Measurements from ENCODE around the gene KLF12. TPM values are rescaled to one million over a fixed set of nuclear protein-coding genes. Genes with fewer than 3 reads are reported as not detected.

The KLF12 gene
- total RNA-seq, 1 donor from 2014 or later, result 59.9 TPM

DNA sequence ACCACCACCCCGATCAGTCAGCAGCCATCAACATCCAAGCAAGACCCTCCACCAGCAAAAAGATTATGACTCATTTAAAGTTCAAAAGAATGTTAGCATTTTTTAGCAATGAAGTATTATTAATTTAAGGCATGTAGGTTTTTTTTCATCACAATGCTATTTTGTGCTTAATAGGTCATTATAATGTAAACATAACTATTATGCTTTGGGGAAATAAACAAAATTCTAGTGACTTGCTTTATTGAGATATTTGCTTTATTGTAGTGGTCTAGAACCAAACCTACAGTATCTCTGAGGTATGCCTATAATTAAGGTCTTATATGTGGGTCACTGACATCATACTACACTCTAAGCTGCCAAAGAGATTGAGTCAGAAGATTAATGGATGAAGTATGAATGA is 20.0 kb downstream of the KLF12 start:
- TF ChIP-seq, protein P1, sequence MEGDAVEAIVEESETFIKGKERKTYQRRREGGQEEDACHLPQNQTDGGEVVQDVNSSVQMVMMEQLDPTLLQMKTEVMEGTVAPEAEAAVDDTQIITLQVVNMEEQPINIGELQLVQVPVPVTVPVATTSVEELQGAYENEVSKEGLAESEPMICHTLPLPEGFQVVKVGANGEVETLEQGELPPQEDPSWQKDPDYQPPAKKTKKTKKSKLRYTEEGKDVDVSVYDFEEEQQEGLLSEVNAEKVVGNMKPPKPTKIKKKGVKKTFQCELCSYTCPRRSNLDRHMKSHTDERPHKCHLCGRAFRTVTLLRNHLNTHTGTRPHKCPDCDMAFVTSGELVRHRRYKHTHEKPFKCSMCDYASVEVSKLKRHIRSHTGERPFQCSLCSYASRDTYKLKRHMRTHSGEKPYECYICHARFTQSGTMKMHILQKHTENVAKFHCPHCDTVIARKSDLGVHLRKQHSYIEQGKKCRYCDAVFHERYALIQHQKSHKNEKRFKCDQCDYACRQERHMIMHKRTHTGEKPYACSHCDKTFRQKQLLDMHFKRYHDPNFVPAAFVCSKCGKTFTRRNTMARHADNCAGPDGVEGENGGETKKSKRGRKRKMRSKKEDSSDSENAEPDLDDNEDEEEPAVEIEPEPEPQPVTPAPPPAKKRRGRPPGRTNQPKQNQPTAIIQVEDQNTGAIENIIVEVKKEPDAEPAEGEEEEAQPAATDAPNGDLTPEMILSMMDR (IDR thresholded peaks at IDR 0.05; ENCODE audit: partially characterized antibody, unreplicated experiment), result no peak
- Mint-ChIP-seq H3K4me1 (ENCODE audit: low read depth, unreplicated experiment) (no peaks in the 10 kb centered on the region), H3K4me3 (ENCODE audit: unreplicated experiment) (no peak overlapping the region), H3K9me3 (ENCODE audit: unreplicated experiment) (peaks cover 2% of the 10 kb centered on the region), H3K27ac (ENCODE audit: unreplicated experiment) (no peak overlapping the region), H3K36me3 (ENCODE audit: unreplicated experiment) (peaks cover 10% of the 10 kb centered on the region), H3K27me3 (ENCODE audit: unreplicated experiment) (no peaks in the 10 kb centered on the region)
- no peak for DNase-seq

DNA sequence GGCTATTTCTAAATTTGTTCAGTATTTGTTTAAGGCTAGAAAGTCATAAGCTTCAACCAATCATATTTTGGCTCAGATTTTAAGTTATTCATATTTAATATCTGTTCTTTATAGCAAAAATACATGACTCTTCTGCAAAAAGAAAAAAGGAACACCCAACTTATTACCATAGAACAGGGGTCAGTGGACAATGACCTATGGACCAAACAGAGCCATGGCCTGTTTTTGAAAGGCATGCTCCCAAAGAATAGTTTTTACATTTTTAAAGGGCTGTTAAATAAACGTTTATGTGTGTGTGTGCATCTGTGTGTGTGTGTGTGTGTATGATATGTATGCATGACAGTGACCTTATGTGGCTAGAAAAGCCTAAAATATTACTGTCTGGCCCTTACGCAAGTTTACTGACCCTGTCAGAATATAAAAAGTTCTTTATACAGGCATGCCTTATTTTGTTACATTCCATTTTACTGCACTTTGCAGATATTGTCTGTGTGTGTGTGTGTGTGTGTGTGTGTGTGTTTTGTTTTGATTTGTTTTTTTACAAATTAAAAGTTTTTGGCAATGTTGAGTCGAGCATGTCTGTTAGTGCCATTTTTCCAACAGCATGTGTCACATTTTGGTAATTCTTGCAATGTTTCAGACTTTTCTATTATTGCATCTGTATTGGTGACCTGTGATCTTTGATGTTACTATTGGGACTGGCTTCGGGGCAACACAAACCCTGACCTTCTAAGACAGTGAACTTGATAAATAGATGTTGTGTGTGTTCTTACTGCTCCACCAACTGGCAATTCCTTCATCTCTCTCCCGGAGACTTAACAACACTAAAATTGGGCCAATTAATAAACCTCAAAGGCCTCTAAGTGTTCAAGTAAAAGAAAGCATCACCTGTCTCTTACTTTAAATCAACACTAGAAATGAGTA is 22.0 kb downstream of the KLF12 start:
- Mint-ChIP-seq H3K4me1 (ENCODE audit: low read depth, unreplicated experiment) (no peaks in the 10 kb centered on the region), H3K4me3 (ENCODE audit: unreplicated experiment) (no peak overlapping the region), H3K36me3 (ENCODE audit: unreplicated experiment) (peaks cover 4% of the 10 kb centered on the region), H3K27me3 (ENCODE audit: unreplicated experiment) (no peaks in the 10 kb centered on the region), H3K27ac (ENCODE audit: unreplicated experiment) (no peak overlapping the region), H3K9me3 (ENCODE audit: unreplicated experiment) (peaks cover 2% of the 10 kb centered on the region)
- TF ChIP-seq, protein P1 (IDR thresholded peaks at IDR 0.05; ENCODE audit: partially characterized antibody, unreplicated experiment), result no peak
- no peak for DNase-seq

DNA sequence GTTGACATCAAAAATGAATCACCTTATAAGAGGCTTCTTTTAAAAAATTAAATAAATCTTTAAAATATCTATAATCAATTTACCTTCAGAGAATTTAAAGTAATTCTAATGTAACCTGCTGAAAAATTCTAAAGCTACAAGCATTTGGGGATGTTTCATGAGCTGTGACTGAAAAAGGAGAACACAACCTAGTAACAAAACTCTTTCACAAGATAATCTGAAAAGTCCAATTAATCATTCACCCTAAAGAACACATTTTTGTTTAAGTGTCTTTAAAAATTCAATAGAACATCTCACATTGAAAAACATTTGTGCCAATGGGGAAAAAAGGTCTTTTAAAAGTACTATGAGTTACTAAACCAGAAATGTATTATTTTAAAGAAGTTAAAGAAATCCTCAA is 22.8 kb downstream of the KLF12 start:
- no peak for DNase-seq
- peaks cover 2% of the 10 kb centered on the region for H3K9me3 Mint-ChIP-seq (ENCODE audit: unreplicated experiment)
- H3K4me3 Mint-ChIP-seq (ENCODE audit: unreplicated experiment), result no peak overlapping the region
- H3K27me3 Mint-ChIP-seq (ENCODE audit: unreplicated experiment), result no peaks in the 10 kb centered on the region
- TF ChIP-seq, protein P1 (IDR thresholded peaks at IDR 0.05; ENCODE audit: partially characterized antibody, unreplicated experiment), result no peak
- peaks cover 4% of the 10 kb centered on the region for H3K4me1 Mint-ChIP-seq (ENCODE audit: low read depth, unreplicated experiment)
- no peak overlapping the region for H3K27ac Mint-ChIP-seq (ENCODE audit: unreplicated experiment)
- H3K36me3 Mint-ChIP-seq (ENCODE audit: unreplicated experiment), result peaks cover 4% of the 10 kb centered on the region

DNA sequence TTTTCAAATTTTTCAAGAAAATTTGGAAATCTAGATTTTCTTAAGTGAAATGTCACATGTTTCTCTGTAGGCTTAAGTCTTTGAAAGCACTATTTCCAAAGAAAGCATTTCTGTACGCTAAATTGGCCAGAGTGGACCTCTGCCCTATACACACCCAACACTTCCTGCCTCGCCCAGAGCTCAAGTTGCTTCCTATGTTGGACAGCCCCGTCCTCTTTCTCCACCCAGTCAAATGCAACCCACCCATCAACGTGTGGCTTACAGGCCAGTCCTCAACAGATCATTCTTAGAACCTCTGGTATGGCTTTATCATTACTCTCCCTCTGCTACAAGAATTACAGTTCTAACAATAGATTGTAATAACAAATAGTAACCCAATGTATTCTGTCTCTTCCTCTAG is 24.2 kb downstream of the KLF12 start:
- DNase-seq, result no peak
- no peak overlapping the region for H3K27ac Mint-ChIP-seq (ENCODE audit: unreplicated experiment)
- H3K36me3 Mint-ChIP-seq (ENCODE audit: unreplicated experiment), result no peaks in the 10 kb centered on the region
- H3K27me3 Mint-ChIP-seq (ENCODE audit: unreplicated experiment), result no peaks in the 10 kb centered on the region
- H3K4me1 Mint-ChIP-seq (ENCODE audit: low read depth, unreplicated experiment), result peaks cover 4% of the 10 kb centered on the region
- TF ChIP-seq, protein P1 (IDR thresholded peaks at IDR 0.05; ENCODE audit: partially characterized antibody, unreplicated experiment), result no peak
- peaks cover 2% of the 10 kb centered on the region for H3K9me3 Mint-ChIP-seq (ENCODE audit: unreplicated experiment)
- no peak overlapping the region for H3K4me3 Mint-ChIP-seq (ENCODE audit: unreplicated experiment)

DNA sequence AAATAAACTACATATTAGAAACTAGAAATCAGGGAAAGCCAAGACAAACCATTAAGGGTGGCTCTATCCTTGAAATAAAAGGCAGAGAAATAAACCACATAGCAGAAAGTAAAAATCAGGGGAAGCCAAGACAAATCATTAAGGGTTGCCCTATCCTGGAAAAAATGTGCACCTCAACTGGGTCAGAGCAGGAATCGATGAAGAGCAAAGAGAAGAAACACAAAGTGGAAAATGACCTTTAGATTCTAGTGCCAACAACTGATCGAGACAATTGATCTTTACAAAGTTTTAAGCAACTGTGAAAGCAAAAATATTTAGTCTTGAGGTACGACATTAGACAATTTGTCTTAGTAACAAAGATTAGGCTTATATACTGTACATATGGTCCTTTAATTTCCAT is 26.6 kb downstream of the KLF12 start:
- Mint-ChIP-seq H3K27ac (ENCODE audit: unreplicated experiment) (no peak overlapping the region), H3K27me3 (ENCODE audit: unreplicated experiment) (no peaks in the 10 kb centered on the region), H3K36me3 (ENCODE audit: unreplicated experiment) (no peaks in the 10 kb centered on the region), H3K9me3 (ENCODE audit: unreplicated experiment) (no peaks in the 10 kb centered on the region), H3K4me1 (ENCODE audit: low read depth, unreplicated experiment) (peaks cover 12% of the 10 kb centered on the region), H3K4me3 (ENCODE audit: unreplicated experiment) (no peak overlapping the region)
- DNase-seq, result no peak
- TF ChIP-seq, protein P1 (IDR thresholded peaks at IDR 0.05; ENCODE audit: partially characterized antibody, unreplicated experiment), result no peak

Measured in glutamatergic neuron (in vitro differentiated cells).